Uterus (tissue), 4 donors: Measurements from ENCODE around the gene GAS7. TPM values are rescaled to one million over a fixed set of nuclear protein-coding genes. Genes with fewer than 3 reads are reported as not detected.

Source experiments
- DNase-seq, 2 donors: peaks; one replicate each; pipeline ENCODE4 v3.0.0-alpha.2; 2019 to 2020
- H3K27ac ChIP-seq, 2 donors: fragments of 200-600 bp; sonication (generic); 1 replicate in 1 of 2; 2 replicates in 1 of 2; pipeline ENCODE4 v1.5.1; 2016 to 2018
- H3K27me3 ChIP-seq, 2 donors: fragments of 200-600 bp; sonication (generic); one replicate each; pipeline ENCODE4 v1.5.1; 2018 to 2019; ENCODE audit warnings: control low read depth in 1 of 2
- H3K36me3 ChIP-seq, 2 donors: fragments of 200-600 bp; sonication (generic); one replicate each; pipeline ENCODE4 v1.5.1; 2019; ENCODE audit warnings: control low read depth in 1 of 2
- H3K4me1 ChIP-seq, 2 donors: fragments of 200-600 bp; sonication (generic); one replicate each; pipeline ENCODE4 v1.5.1; 2018 to 2019; ENCODE audit warnings: control low read depth in 1 of 2
- H3K4me3 ChIP-seq, 2 donors: fragments of 200-600 bp; sonication (generic); 1 replicate in 1 of 2; 2 replicates in 1 of 2; pipeline ENCODE4 v1.5.1; 2018 to 2019; ENCODE audit warnings: mild to moderate bottlenecking in 1 of 2
- H3K9me3 ChIP-seq, 2 donors: fragments of 200-600 bp; sonication (generic); one replicate each; pipeline ENCODE4 v1.5.1; 2019; ENCODE audit warnings: control low read depth in 1 of 2
- CTCF ChIP-seq, 4 experiments: fragments of 200-600 bp in 2 of 4; fragments of 450-650 bp in 2 of 4; sonication (generic) in 2 of 4; IDR thresholded peaks; one replicate each; pipeline ENCODE4 v1.5.1; 2016 to 2019; ENCODE audit warnings: antibody characterized with exemption in 4 of 4, mild to moderate bottlenecking in 2 of 4, moderate library complexity in 1 of 4
- POLR2A ChIP-seq, 2 donors: fragments of 450-650 bp; IDR thresholded peaks; one replicate each; pipeline ENCODE4 v1.6.1; 2016; ENCODE audit warnings: antibody characterized with exemption in 2 of 2, mild to moderate bottlenecking in 1 of 2, moderate library complexity in 1 of 2
- intact Hi-C: fragments of 100-400 bp; cut with DNase I; formaldehyde crosslinking; loops from one replicate; pipeline ENCODE4 v1.15.1; 2023; ENCODE audit warnings: low total_unique reads
- total RNA-seq, 4 donors: library from RNA; depleted of rRNA in 3 of 4; stranded (reverse); fragments of >200 nt in 3 of 4; gene quantifications; one replicate each; pipeline versions ENCODE4 v1.1.0 to v1.2.4, GENCODE V29; 2014 to 2023
- donor health status: DM: yes; HTN: yes; CAD: no.

GAS7 gene
- total RNA-seq, 4 donors from 2014 or later: 12.8 to 95.9 (median 40.8) TPM

- Histone ChIP-seq H3K4me1 (no peaks in the 10 kb centered on the region), H3K36me3 (no peaks in the 10 kb centered on the region), H3K9me3 (no peaks in the 10 kb centered on the region), H3K27me3 (no peaks in the 10 kb centered on the region), H3K4me3 (no peak overlapping the region), H3K27ac (no peak overlapping the region)
- DNase-seq: no peak
- TF ChIP-seq CTCF (IDR thresholded peaks at IDR 0.05) (no peak), POLR2A (IDR thresholded peaks at IDR 0.05) (no peak)
- intact Hi-C loops: no loop called here
Measured at GRCh38 chr17:9912121-9913099, 286.0 kb downstream of the GAS7 start.

GRCh38 chr17:9911089-9911488 is 287.3 kb downstream of the GAS7 start:
- no peak overlapping the region for H3K4me3 ChIP-seq
- H3K27ac ChIP-seq: no peak overlapping the region
- no peak for DNase-seq
- no peaks in the 10 kb centered on the region for H3K4me1 ChIP-seq
- no peaks in the 10 kb centered on the region for H3K36me3 ChIP-seq
- H3K9me3 ChIP-seq: no peaks in the 10 kb centered on the region
- TF ChIP-seq CTCF (IDR thresholded peaks at IDR 0.05) (no peak), POLR2A (IDR thresholded peaks at IDR 0.05) (no peak)
- H3K27me3 ChIP-seq: no peaks in the 10 kb centered on the region
- intact Hi-C loops: no loop called here

GRCh38 chr17:9908649-9909042 is 289.8 kb downstream of the GAS7 start:
- H3K4me3 ChIP-seq: no peak overlapping the region
- no peaks in the 10 kb centered on the region for H3K9me3 ChIP-seq
- intact Hi-C loops: no loop called here
- no peak for DNase-seq
- H3K4me1 ChIP-seq: no peaks in the 10 kb centered on the region
- H3K27me3 ChIP-seq: no peaks in the 10 kb centered on the region
- H3K36me3 ChIP-seq: no peaks in the 10 kb centered on the region
- TF ChIP-seq CTCF (IDR thresholded peaks at IDR 0.05): no peak
- no peak for TF ChIP-seq POLR2A (IDR thresholded peaks at IDR 0.05)
- no peak overlapping the region for H3K27ac ChIP-seq

- no peak overlapping the region for H3K4me3 ChIP-seq
- no peaks in the 10 kb centered on the region for H3K27me3 ChIP-seq
- no peaks in the 10 kb centered on the region for H3K4me1 ChIP-seq
- no peak for TF ChIP-seq CTCF (IDR thresholded peaks at IDR 0.05)
- TF ChIP-seq POLR2A (IDR thresholded peaks at IDR 0.05): no peak
- no peaks in the 10 kb centered on the region for H3K9me3 ChIP-seq
- no peak for DNase-seq
- intact Hi-C loops: no loop called here
- no peak overlapping the region for H3K27ac ChIP-seq
- H3K36me3 ChIP-seq: no peaks in the 10 kb centered on the region
Measured at GRCh38 chr17:9907883-9908648, 290.3 kb downstream of the GAS7 start.

- H3K4me3 ChIP-seq: no peak overlapping the region
- intact Hi-C loops: no loop called here
- no peaks in the 10 kb centered on the region for H3K9me3 ChIP-seq
- no peaks in the 10 kb centered on the region for H3K27me3 ChIP-seq
- H3K4me1 ChIP-seq: no peaks in the 10 kb centered on the region
- H3K36me3 ChIP-seq: no peaks in the 10 kb centered on the region
- no peak for TF ChIP-seq CTCF (IDR thresholded peaks at IDR 0.05)
- no peak for DNase-seq
- no peak overlapping the region for H3K27ac ChIP-seq
Measured at GRCh38 chr17:9907131-9907530, 291.3 kb downstream of the GAS7 start.
